ENCODE results near the gene IL10RB. TPM values are rescaled to one million over a fixed set of nuclear protein-coding genes. Genes with fewer than 3 reads are reported as not detected.

The IL10RB gene
- total and polyA plus RNA-seq, 2 of the 13 experiments (the other 11 are each of a cell fraction or from before 2014, with no cell fraction given): 17.4 to 18.2 TPM

DNA sequence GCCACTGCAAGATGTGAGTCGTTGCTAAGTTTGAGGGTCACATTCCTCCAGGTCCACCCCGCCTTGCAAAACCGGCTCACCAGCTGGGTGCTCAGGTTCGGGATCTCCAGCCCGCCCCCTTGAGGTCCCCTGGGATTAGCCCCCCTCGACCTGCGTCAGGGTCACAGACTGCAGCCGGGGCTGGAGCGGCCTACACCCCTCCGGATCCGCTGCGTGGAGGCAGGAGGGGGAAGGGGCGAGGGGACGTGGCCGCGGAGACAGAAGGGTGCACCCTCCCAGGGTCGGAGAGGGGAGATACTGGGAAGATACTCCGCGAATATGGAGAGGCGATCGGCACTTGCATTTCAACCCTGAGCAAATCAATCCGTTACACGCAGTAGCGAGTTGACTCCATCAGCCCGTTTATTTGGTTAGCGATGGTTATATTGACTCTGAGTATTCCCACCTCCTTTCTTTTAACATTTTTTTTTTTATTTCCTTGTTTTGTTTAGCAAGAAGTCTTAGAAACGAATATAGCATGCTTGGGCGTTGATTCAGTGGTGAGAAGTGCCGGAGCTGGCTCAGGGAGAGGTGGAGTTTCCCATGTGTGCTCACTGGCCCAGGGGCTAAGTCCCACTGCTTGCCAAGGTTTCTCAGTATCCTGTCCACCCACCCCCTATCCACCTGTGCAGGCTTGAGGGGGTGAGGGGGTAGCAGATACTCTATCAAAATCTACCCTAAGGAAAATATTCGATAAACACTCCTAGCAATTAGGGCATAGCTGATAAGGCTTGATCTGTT lies 35.4 kb upstream of the IL10RB start (continued):
- TF ChIP-seq XBP1 (CRISPR knock-in tag; IDR thresholded peaks at IDR 0.05) (no peak), ZMYM4 (CRISPR knock-in tag; IDR thresholded peaks at IDR 0.05) (no peak; the same call in 1 of the 2 replicates), PHF5A (CRISPR knock-in tag; IDR thresholded peaks at IDR 0.05; ENCODE audit: low read depth, unreplicated experiment) (no peak), ZSCAN30 (CRISPR knock-in tag; IDR thresholded peaks at IDR 0.05) (no peak), ZNF446 (CRISPR knock-in tag; IDR thresholded peaks at IDR 0.05) (no peak), RARA (CRISPR knock-in tag; IDR thresholded peaks at IDR 0.05) (no peak), SNAI1 (CRISPR knock-in tag; IDR thresholded peaks at IDR 0.05; ENCODE audit: borderline replicate concordance) (no peak), PRMT3 (CRISPR knock-in tag; IDR thresholded peaks at IDR 0.05; ENCODE audit: borderline replicate concordance, low read depth) (no peak), ZNF788 (CRISPR knock-in tag; IDR thresholded peaks at IDR 0.05; ENCODE audit: borderline replicate concordance) (peak; percentile 2; the same call in 1 of the 2 replicates), ZNF552 (CRISPR knock-in tag; IDR thresholded peaks at IDR 0.05; ENCODE audit: borderline replicate concordance) (no peak), ETV6 (CRISPR knock-in tag; conservative IDR thresholded peaks at IDR 0.05) (no peak), NCOA1 (CRISPR knock-in tag; IDR thresholded peaks at IDR 0.05) (no peak), NFIC (IDR thresholded peaks at IDR 0.05; ENCODE audit: low read length) (no peak), SNAPC2 (CRISPR knock-in tag; IDR thresholded peaks at IDR 0.05) (no peak)
- TF ChIP-seq, protein P1, sequence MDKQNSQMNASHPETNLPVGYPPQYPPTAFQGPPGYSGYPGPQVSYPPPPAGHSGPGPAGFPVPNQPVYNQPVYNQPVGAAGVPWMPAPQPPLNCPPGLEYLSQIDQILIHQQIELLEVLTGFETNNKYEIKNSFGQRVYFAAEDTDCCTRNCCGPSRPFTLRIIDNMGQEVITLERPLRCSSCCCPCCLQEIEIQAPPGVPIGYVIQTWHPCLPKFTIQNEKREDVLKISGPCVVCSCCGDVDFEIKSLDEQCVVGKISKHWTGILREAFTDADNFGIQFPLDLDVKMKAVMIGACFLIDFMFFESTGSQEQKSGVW (CRISPR knock-in tag; IDR thresholded peaks at IDR 0.05; ENCODE audit: borderline replicate concordance): no peak
- TF ChIP-seq, protein P2, sequence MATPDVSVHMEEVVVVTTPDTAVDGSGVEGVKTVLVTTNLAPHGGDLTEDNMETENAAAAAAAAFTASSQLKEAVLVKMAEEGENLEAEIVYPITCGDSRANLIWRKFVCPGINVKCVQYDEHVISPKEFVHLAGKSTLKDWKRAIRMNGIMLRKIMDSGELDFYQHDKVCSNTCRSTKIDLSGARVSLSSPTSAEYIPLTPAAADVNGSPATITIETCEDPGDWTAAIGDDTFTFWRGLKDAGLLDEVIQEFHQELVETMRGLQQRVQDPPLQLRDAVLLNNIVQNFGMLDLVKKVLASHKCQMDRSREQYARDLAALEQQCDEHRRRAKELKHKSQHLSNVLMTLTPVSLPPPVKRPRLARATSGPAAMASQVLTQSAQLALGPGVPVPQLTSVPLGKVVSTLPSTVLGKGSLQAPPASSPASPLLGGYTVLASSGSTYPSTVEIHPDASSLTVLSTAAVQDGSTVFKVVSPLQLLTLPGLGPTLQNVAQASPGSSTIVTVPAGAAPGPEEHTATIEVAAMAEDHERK (CRISPR knock-in tag; IDR thresholded peaks at IDR 0.05; ENCODE audit: low read depth): no peak
- TF ChIP-seq, protein P3, sequence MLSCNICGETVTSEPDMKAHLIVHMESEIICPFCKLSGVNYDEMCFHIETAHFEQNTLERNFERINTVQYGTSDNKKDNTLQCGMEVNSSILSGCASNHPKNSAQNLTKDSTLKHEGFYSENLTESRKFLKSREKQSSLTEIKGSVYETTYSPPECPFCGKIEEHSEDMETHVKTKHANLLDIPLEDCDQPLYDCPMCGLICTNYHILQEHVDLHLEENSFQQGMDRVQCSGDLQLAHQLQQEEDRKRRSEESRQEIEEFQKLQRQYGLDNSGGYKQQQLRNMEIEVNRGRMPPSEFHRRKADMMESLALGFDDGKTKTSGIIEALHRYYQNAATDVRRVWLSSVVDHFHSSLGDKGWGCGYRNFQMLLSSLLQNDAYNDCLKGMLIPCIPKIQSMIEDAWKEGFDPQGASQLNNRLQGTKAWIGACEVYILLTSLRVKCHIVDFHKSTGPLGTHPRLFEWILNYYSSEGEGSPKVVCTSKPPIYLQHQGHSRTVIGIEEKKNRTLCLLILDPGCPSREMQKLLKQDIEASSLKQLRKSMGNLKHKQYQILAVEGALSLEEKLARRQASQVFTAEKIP (CRISPR knock-in tag; IDR thresholded peaks at IDR 0.05; ENCODE audit: borderline replicate concordance): no peak
- TF ChIP-seq, protein P4, sequence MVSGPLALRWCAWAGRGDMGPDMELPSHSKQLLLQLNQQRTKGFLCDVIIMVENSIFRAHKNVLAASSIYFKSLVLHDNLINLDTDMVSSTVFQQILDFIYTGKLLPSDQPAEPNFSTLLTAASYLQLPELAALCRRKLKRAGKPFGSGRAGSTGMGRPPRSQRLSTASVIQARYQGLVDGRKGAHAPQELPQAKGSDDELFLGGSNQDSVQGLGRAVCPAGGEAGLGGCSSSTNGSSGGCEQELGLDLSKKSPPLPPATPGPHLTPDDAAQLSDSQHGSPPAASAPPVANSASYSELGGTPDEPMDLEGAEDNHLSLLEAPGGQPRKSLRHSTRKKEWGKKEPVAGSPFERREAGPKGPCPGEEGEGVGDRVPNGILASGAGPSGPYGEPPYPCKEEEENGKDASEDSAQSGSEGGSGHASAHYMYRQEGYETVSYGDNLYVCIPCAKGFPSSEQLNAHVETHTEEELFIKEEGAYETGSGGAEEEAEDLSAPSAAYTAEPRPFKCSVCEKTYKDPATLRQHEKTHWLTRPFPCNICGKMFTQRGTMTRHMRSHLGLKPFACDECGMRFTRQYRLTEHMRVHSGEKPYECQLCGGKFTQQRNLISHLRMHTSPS (CRISPR knock-in tag; IDR thresholded peaks at IDR 0.05; ENCODE audit: low read depth): no peak
- TF ChIP-seq, protein P5, sequence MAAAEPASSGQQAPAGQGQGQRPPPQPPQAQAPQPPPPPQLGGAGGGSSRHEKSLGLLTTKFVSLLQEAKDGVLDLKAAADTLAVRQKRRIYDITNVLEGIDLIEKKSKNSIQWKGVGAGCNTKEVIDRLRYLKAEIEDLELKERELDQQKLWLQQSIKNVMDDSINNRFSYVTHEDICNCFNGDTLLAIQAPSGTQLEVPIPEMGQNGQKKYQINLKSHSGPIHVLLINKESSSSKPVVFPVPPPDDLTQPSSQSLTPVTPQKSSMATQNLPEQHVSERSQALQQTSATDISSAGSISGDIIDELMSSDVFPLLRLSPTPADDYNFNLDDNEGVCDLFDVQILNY (CRISPR knock-in tag; conservative IDR thresholded peaks at IDR 0.05): no peak
- TF ChIP-seq, protein P6, sequence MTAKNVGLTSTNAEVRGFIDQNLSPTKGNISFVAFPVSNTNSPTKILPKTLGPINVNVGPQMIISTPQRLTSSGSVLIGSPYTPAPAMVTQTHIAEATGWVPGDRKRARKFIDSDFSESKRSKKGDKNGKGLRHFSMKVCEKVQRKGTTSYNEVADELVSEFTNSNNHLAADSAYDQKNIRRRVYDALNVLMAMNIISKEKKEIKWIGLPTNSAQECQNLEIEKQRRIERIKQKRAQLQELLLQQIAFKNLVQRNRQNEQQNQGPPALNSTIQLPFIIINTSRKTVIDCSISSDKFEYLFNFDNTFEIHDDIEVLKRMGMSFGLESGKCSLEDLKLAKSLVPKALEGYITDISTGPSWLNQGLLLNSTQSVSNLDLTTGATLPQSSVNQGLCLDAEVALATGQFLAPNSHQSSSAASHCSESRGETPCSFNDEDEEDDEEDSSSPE (CRISPR knock-in tag; IDR thresholded peaks at IDR 0.05): no peak
